Ishikawa (cell line): ENCODE results near the gene TSTD1.

Experiments used
- CEBPB ChIP-seq: IDR thresholded peaks from 2 replicates; pipeline ENCODE4 v1.6.1; 2012
- CREB1 ChIP-seq: IDR thresholded peaks from 2 replicates; pipeline ENCODE4 v1.6.1; 2012; ENCODE audit warnings: low read depth
- EGR1 ChIP-seq: IDR thresholded peaks from 2 replicates; pipeline ENCODE4 v1.6.1; 2012
- EP300 ChIP-seq: IDR thresholded peaks from 2 replicates; pipeline ENCODE4 v1.6.1; 2012; ENCODE audit warnings: borderline replicate concordance
- FOXM1 ChIP-seq: IDR thresholded peaks from 2 replicates; pipeline ENCODE4 v1.6.1; 2012; ENCODE audit warnings: low read depth, borderline replicate concordance
- NFIC ChIP-seq: IDR thresholded peaks from 2 replicates; pipeline ENCODE4 v1.6.1; 2012
- RAD21 ChIP-seq: IDR thresholded peaks from 2 replicates; pipeline ENCODE4 v1.6.1; 2012; ENCODE audit warnings: low read depth
- REST ChIP-seq: IDR thresholded peaks from 2 replicates; pipeline ENCODE4 v1.6.1; 2012; ENCODE audit warnings: low read depth, mild to moderate bottlenecking
- TAF1 ChIP-seq: IDR thresholded peaks from 2 replicates; pipeline ENCODE4 v1.6.1; 2012; ENCODE audit warnings: low read depth, mild to moderate bottlenecking
- TCF12 ChIP-seq: IDR thresholded peaks from 2 replicates; pipeline ENCODE4 v1.6.1; 2012; ENCODE audit warnings: low read depth
- TEAD4 ChIP-seq: IDR thresholded peaks from 2 replicates; pipeline ENCODE4 v1.6.1; 2012
- USF1 ChIP-seq: IDR thresholded peaks from 2 replicates; pipeline ENCODE4 v1.6.1; 2012
- YY1 ChIP-seq: IDR thresholded peaks from 2 replicates; pipeline ENCODE4 v1.6.1; 2012; ENCODE audit warnings: low read depth
- ZBTB7A ChIP-seq: IDR thresholded peaks from 2 replicates; pipeline ENCODE4 v1.6.1; 2012; ENCODE audit warnings: low read depth
- TF ChIP-seq, protein P1 (sequence below): IDR thresholded peaks from 2 replicates; pipeline ENCODE4 v1.6.1; 2012

The TSTD1 gene

DNA sequence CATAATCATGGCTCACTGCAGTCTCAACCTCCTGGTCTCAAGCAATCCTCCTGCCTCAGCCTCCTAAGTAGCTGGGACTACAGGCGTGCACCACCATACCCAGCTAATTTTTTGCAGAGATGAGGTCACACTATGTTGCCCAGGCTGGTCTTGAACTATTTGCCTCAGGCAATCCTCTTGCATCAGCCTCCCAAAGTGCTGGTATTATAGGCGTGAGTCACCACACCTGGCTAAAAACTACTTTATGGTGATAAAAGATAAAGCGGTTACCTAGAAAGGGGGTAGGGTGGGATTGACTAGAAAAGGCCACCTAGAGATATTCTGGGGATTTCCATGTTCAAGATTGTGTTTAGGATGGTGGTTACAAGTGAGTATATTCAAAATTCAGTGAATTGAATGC lies 5.0 kb downstream of the TSTD1 start:
- TF ChIP-seq RAD21 = no peak

GRCh38 chr1:161032409-161032808 lies 6.4 kb downstream of the TSTD1 start:
- TF ChIP-seq ZBTB7A (no peak), CEBPB (no peak), USF1 (no peak), CREB1 (no peak), TCF12 (no peak), EGR1 (no peak), TAF1 (no peak), NFIC (no peak), FOXM1 (no peak), YY1 (no peak), EP300 (no peak), REST (no peak), RAD21 (no peak), TEAD4 (no peak)
- TF ChIP-seq, protein P1, sequence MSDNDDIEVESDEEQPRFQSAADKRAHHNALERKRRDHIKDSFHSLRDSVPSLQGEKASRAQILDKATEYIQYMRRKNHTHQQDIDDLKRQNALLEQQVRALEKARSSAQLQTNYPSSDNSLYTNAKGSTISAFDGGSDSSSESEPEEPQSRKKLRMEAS = no peak

DNA sequence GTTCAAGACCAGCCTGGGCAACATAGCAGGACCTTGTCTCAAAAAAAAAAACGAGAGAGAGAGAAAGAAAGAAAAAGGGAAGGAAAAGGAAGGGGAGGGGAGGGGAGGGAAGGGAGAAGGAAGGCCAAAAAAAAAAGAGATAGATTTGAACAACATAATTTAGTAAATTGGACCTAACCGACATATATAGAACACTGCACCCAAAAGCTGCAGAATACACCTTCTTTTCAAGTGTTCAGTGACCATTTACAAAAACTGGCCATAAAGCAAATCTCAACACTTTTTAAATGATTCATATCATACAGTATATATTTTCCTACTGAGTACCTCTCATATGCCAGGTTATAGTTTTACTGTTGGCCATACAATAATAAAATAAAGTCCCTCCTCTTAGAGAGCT lies 6.9 kb downstream of the TSTD1 start:
- TF ChIP-seq TAF1 (no peak), EGR1 (no peak), CREB1 (no peak), REST (no peak), CEBPB (no peak), RAD21 (no peak), NFIC (no peak), EP300 (no peak), TCF12 (no peak), YY1 (no peak), FOXM1 (no peak), TEAD4 (no peak), USF1 (no peak)
- TF ChIP-seq, protein P1 = no peak

- TF ChIP-seq, protein P1 = no peak
- TF ChIP-seq FOXM1 = no peak
- TF ChIP-seq USF1 = no peak
- TF ChIP-seq CREB1 = no peak
- no peak for TF ChIP-seq EGR1
- no peak for TF ChIP-seq YY1
- TF ChIP-seq CEBPB = no peak
- TF ChIP-seq RAD21 = no peak
- no peak for TF ChIP-seq TAF1
- no peak for TF ChIP-seq TCF12
- no peak for TF ChIP-seq EP300
- TF ChIP-seq ZBTB7A = no peak
Observed at GRCh38 chr1:161021970-161022353, 16.8 kb downstream of the TSTD1 start.

DNA sequence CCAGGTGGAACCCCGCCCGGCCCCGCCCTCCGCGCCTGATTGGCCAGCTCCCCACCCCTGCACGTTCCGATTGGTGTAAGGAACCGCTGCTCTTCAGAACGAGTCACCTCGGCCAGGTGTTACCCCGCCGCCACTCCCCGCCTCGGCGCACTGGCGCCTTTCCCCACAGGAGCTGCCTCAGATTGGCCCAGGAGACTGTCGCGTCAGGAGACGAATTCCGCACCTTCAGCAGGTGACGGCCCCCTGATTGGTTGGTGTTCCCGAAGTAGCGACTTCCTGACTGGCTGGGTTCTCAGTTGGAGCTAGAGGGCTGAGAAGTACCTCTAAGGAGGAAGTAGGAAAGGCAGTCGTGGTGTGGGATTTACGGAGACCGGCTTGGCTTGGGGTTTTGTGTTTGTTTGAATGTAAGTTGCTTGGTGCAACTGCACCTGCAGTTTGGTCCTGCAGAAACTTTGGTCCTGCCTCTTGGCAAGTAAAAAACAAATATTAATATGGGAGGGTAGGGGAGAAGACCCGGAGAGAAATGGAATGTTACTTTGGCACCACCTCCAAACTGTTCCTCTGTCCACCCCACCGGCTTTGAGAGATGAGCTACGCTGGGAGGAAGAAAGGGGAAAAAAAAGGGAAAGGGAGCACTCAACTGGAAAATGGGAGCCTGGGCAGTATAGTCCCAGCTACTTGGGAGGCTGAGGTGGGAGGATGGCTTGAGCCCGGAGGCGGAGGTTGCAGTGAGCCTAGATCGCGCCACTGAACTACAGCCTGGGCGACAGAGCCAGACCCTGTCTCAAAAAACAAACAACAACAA lies 17.4 kb downstream of the TSTD1 start:
- TF ChIP-seq RAD21 (no peak), TAF1 (0 out of 2 replicates have a peak, but pooled peaks have one; percentile 13), USF1 (peak; percentile 34; the same call in 1 of the 2 replicates), YY1 (peak; percentile 26; the same call in 1 of the 2 replicates), CEBPB (no peak), ZBTB7A (no peak), CREB1 (peak; percentile 77; the same call in 1 of the 2 replicates), TCF12 (peak; percentile 9; the same call in 1 of the 2 replicates), REST (no peak), TEAD4 (0 out of 2 replicates have a peak, but pooled peaks have one; percentile 4)
- TF ChIP-seq, protein P1 = peak; percentile 93
